ENCODE data around the gene UBALD1. TPM values are rescaled to one million over a fixed set of nuclear protein-coding genes. Genes with fewer than 3 reads are reported as not detected.

Gene UBALD1
- total and polyA plus RNA-seq, 2 donors (not counting 1 experiment from before 2014, with no cell fraction given), result 2.2 to 3.6 TPM

DNA sequence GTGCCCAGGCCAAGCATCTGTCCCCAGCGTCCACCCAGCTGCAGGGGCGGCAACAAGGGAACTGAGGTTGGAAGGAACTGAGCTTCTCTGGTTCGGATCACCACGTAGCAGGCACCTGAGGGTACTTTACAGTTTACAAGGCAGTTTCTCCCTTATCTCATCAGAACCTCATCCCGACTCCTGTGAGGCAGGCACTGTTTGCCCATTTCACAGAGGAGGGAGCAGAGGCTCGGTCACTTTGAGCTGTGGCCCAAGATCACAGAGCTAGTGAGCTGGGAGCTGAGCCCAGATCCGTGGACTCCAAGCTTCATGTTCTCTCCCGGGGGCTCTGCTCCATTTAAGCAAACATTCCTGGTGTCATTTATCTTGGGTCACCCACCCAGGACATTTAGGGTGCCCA, 15.1 kb downstream of the UBALD1 start:
- Histone ChIP-seq H4K20me1 (ENCODE audit: control insufficient read depth, extremely low read depth, insufficient read depth, low read length) (no peaks in the 10 kb centered on the region), H3K79me2 (ENCODE audit: control insufficient read depth, insufficient read depth, low read length) (no peaks in the 10 kb centered on the region), H3K9me3 (ENCODE audit: control insufficient read depth, insufficient read depth, low read depth, low read length) (no peaks in the 10 kb centered on the region), H3K36me3 (ENCODE audit: control insufficient read depth, insufficient read depth, low read length) (no peaks in the 10 kb centered on the region), H3K27ac (ENCODE audit: insufficient read depth, low read length) (no peak overlapping the region), H3K9ac (ENCODE audit: insufficient read depth, low read length) (no peak overlapping the region), H3K27me3 (ENCODE audit: control insufficient read depth, insufficient read depth, low read length) (peaks cover 7% of the 10 kb centered on the region), H3K4me2 (ENCODE audit: extremely low read depth, insufficient read depth, low read length) (no peak overlapping the region), H3K4me3 (replicated peaks in 1 of 4; ENCODE audit: control extremely low read depth in 1 of 4, insufficient read depth in 1 of 4, low read depth in 3 of 4, low read length in 4 of 4) (no peak overlapping the region), H2AFZ (ENCODE audit: low read length) (no peak overlapping the region), H3K4me1 (ENCODE audit: control insufficient read depth, extremely low read depth, insufficient read depth, low read length) (no peaks in the 10 kb centered on the region)
- no peak for DNase-seq (ENCODE audit: low read depth in 2 of 2)
- no peak for TF ChIP-seq EZH2 (IDR thresholded peaks at IDR 0.05; ENCODE audit: low read length, missing control alignments)
- TF ChIP-seq, protein P1, sequence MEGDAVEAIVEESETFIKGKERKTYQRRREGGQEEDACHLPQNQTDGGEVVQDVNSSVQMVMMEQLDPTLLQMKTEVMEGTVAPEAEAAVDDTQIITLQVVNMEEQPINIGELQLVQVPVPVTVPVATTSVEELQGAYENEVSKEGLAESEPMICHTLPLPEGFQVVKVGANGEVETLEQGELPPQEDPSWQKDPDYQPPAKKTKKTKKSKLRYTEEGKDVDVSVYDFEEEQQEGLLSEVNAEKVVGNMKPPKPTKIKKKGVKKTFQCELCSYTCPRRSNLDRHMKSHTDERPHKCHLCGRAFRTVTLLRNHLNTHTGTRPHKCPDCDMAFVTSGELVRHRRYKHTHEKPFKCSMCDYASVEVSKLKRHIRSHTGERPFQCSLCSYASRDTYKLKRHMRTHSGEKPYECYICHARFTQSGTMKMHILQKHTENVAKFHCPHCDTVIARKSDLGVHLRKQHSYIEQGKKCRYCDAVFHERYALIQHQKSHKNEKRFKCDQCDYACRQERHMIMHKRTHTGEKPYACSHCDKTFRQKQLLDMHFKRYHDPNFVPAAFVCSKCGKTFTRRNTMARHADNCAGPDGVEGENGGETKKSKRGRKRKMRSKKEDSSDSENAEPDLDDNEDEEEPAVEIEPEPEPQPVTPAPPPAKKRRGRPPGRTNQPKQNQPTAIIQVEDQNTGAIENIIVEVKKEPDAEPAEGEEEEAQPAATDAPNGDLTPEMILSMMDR (conservative IDR thresholded peaks at IDR 0.05 in 1 of 2, IDR thresholded peaks at IDR 0.05 in 1 of 2; ENCODE audit: low read depth in 1 of 2, low read length in 2 of 2), result no peak

GRCh38 chr16:4599037-4599436, 15.7 kb downstream of the UBALD1 start:
- Histone ChIP-seq H3K27ac (ENCODE audit: insufficient read depth, low read length) (no peak overlapping the region), H3K36me3 (ENCODE audit: control insufficient read depth, insufficient read depth, low read length) (no peaks in the 10 kb centered on the region), H3K4me3 (replicated peaks in 1 of 4; ENCODE audit: control extremely low read depth in 1 of 4, insufficient read depth in 1 of 4, low read depth in 3 of 4, low read length in 4 of 4) (no peak overlapping the region), H3K9me3 (ENCODE audit: control insufficient read depth, insufficient read depth, low read depth, low read length) (no peaks in the 10 kb centered on the region), H2AFZ (ENCODE audit: low read length) (no peak overlapping the region), H3K9ac (ENCODE audit: insufficient read depth, low read length) (no peak overlapping the region), H3K27me3 (ENCODE audit: control insufficient read depth, insufficient read depth, low read length) (peaks cover 7% of the 10 kb centered on the region), H4K20me1 (ENCODE audit: control insufficient read depth, extremely low read depth, insufficient read depth, low read length) (no peaks in the 10 kb centered on the region), H3K4me1 (ENCODE audit: control insufficient read depth, extremely low read depth, insufficient read depth, low read length) (no peaks in the 10 kb centered on the region), H3K4me2 (ENCODE audit: extremely low read depth, insufficient read depth, low read length) (no peak overlapping the region), H3K79me2 (ENCODE audit: control insufficient read depth, insufficient read depth, low read length) (no peaks in the 10 kb centered on the region)
- TF ChIP-seq EZH2 (IDR thresholded peaks at IDR 0.05; ENCODE audit: low read length, missing control alignments), result no peak
- TF ChIP-seq, protein P1 (conservative IDR thresholded peaks at IDR 0.05 in 1 of 2, IDR thresholded peaks at IDR 0.05 in 1 of 2; ENCODE audit: low read depth in 1 of 2, low read length in 2 of 2), result no peak
- DNase-seq (ENCODE audit: low read depth in 2 of 2), result no peak

GRCh38 chr16:4597174-4597573, 17.5 kb downstream of the UBALD1 start:
- DNase-seq (ENCODE audit: low read depth in 2 of 2), result peak in 1 of 2 donors; percentile 49

More at GRCh38 chr16:4597174-4597573, 17.5 kb downstream of the UBALD1 start:
- H3K4me1 ChIP-seq (ENCODE audit: control insufficient read depth, extremely low read depth, insufficient read depth, low read length), result no peaks in the 10 kb centered on the region
- no peak overlapping the region for H2AFZ ChIP-seq (ENCODE audit: low read length)
- no peaks in the 10 kb centered on the region for H3K9me3 ChIP-seq (ENCODE audit: control insufficient read depth, insufficient read depth, low read depth, low read length)
- H3K36me3 ChIP-seq (ENCODE audit: control insufficient read depth, insufficient read depth, low read length), result no peaks in the 10 kb centered on the region
- H3K4me3 ChIP-seq (replicated peaks in 1 of 4; ENCODE audit: control extremely low read depth in 1 of 4, insufficient read depth in 1 of 4, low read depth in 3 of 4, low read length in 4 of 4), result no peak overlapping the region
- TF ChIP-seq, protein P1 (conservative IDR thresholded peaks at IDR 0.05 in 1 of 2, IDR thresholded peaks at IDR 0.05 in 1 of 2; ENCODE audit: low read depth in 1 of 2, low read length in 2 of 2), result no peak
- no peak for TF ChIP-seq EZH2 (IDR thresholded peaks at IDR 0.05; ENCODE audit: low read length, missing control alignments)
- H3K27me3 ChIP-seq (ENCODE audit: control insufficient read depth, insufficient read depth, low read length), result peaks cover 7% of the 10 kb centered on the region
- H3K27ac ChIP-seq (ENCODE audit: insufficient read depth, low read length), result no peak overlapping the region
- H4K20me1 ChIP-seq (ENCODE audit: control insufficient read depth, extremely low read depth, insufficient read depth, low read length), result no peaks in the 10 kb centered on the region
- no peaks in the 10 kb centered on the region for H3K79me2 ChIP-seq (ENCODE audit: control insufficient read depth, insufficient read depth, low read length)
- H3K4me2 ChIP-seq (ENCODE audit: extremely low read depth, insufficient read depth, low read length), result no peak overlapping the region
- no peak overlapping the region for H3K9ac ChIP-seq (ENCODE audit: insufficient read depth, low read length)

Data from fibroblast of lung (primary cell).